ENCODE measurements around the gene KLF16. TPM values are rescaled to one million over a fixed set of nuclear protein-coding genes. Genes with fewer than 3 reads are reported as not detected.
"Not testable (repeated sequence)": the region's sequence is repeated elsewhere in the genome, so short reads cannot be mapped to it uniquely, and the experiment has no call there.

The KLF16 gene
- total RNA-seq, 1 donor from 2014 or later: 6.4 TPM

DNA sequence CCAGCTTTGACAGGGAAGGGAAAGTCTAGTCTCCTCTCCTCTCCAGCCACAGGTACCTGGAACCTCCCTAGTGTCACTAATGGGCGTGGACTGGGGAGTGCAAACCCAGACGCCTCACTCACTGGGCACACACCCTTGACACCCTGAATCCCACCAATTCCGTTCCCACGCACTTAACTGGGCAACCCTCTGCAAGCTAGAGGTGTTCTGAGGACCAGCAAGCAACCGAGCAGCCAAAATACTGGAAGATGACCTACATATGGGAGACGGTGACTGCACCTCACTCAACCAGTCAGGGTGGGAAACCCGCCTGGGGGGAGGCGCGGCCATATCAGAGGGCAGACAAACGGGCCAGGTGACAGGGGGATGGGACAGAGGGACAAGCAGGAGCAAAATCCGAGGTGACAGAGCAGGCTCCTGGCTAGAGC lies 20.9 kb upstream of the KLF16 start:
- H3K4me1 ChIP-seq: peaks cover 59% of the 10 kb centered on the region
- no peak for TF ChIP-seq CTCF (IDR thresholded peaks at IDR 0.05; ENCODE audit: borderline replicate concordance)
- H3K36me3 ChIP-seq: no peaks in the 10 kb centered on the region
- no peaks in the 10 kb centered on the region for H3K27me3 ChIP-seq (ENCODE audit: low read depth)
- peak overlapping the region; percentile 90 for H3K27ac ChIP-seq (replicated peaks)
- H3K9me3 ChIP-seq (replicated peaks): no peaks in the 10 kb centered on the region
- intact Hi-C loops (cut with micrococcal nuclease): no loop called here
- no peak for DNase-seq
- H3K4me3 ChIP-seq: peak overlapping the region; percentile 85

DNA sequence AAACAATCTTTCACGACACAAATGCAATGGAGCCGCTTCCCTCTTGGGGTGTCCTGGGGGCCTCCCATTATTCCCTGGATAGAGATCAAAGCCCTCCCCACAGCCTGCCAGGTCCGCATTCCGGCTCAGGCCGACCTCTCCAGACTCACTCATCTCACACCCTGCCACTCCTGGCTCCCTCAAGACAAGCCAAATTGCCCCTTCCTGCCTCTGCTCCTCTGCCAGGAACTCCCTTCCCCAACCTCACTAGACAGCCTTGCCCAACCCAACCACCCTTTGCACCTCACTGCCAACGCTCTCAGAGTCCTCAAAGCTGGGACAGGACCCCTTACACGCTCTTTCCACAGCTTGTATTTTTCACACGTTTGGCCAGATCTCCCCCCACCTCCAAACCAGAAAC lies 20.4 kb upstream of the KLF16 start:
- H3K9me3 ChIP-seq (replicated peaks): no peaks in the 10 kb centered on the region
- intact Hi-C loops (cut with micrococcal nuclease): no loop called here
- peak overlapping the region; percentile 90 for H3K27ac ChIP-seq (replicated peaks)
- no peaks in the 10 kb centered on the region for H3K27me3 ChIP-seq (ENCODE audit: low read depth)
- peaks cover 60% of the 10 kb centered on the region for H3K4me1 ChIP-seq
- H3K36me3 ChIP-seq: no peaks in the 10 kb centered on the region
- peak overlapping the region; percentile 85 for H3K4me3 ChIP-seq
- no peak for DNase-seq
- TF ChIP-seq CTCF (IDR thresholded peaks at IDR 0.05; ENCODE audit: borderline replicate concordance): no peak

DNA sequence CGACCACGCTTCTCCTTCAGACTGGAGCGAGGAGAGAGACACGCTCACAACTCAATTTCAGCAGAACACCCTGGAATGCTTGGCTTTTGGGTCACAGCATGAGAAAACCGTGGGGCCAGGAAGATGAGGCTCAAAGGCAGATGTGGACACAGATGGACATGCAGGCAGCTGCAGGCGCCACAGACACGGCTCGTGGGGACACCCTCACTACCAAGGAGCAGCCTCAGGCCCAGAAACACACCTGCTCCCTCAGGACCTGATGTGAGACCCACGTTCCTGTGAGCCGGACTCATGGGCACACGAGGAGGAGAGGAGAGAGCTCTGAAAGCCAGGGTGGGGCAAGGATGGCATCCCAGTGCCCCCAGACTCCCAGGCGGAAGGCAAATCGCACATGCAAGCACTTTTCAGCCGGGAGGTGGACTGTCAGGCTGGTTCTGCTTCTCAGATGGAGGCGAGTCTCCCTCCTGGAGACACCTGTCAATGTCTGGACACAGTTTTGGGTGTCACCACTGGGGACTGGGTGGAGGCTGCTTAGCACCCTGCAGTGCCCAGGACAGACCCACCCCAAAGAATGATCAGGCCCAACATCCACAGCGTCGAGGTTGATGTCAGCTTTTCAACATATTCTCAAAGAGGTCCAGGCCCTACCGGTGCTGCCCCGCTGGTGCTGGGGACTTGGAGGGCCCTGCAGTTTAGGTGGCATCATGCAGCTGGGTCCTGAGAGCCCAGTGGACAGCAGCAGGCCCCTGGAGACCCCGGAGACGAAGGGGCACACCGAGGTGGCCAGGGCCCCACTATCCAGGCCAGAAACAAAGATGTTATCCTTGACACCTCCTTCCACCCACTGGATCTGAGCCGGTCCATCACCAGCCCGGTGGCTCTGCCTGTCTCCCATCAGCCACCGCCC lies 19.7 kb upstream of the KLF16 start:
- Histone ChIP-seq H3K27ac (replicated peaks) (peak overlapping the region; percentile 90), H3K27me3 (ENCODE audit: low read depth) (no peaks in the 10 kb centered on the region), H3K4me1 (peaks cover 64% of the 10 kb centered on the region), H3K9me3 (replicated peaks) (no peaks in the 10 kb centered on the region), H3K36me3 (no peaks in the 10 kb centered on the region), H3K4me3 (peak overlapping the region; percentile 85)
- no peak for TF ChIP-seq CTCF (IDR thresholded peaks at IDR 0.05; ENCODE audit: borderline replicate concordance)
- DNase-seq: no peak
- intact Hi-C loops (cut with micrococcal nuclease): no loop called here

DNA sequence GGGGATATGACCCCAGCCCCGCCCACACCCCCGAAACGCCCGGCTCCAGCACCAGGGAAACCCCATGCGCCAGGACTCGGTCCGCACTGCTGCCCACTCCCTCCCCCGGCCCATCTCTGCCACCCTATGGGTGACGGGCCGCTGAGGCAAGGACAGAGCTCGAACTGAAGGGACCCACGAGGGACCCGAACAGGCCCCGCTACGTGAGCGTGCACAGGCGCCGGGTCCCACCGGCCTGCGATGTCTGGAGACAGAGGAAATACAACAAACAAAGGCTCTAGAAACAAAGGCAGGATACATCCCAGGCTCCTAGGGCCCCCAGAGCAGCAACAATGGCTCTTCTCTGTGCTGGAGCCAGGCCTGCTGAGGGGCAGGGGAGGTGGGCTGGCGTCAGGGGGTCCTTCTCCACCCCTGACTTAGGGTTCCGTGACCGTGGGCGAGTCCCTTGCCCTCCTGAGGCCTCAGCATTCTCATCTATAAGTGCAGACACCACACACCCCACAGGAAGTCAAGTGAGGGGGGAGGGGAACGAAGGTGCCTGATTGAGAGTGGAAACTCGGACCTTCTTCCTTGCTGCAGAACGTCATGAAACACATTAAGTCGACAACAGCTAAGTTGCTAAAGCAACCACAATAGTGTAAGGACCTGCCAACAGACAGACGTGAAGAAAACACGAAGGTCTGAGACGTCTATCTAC lies 18.9 kb upstream of the KLF16 start:
- intact Hi-C loops (cut with micrococcal nuclease): no loop called here
- Histone ChIP-seq H3K27me3 (ENCODE audit: low read depth) (no peaks in the 10 kb centered on the region), H3K27ac (replicated peaks) (peak overlapping the region; percentile 90), H3K4me3 (peak overlapping the region; percentile 85), H3K9me3 (replicated peaks) (no peaks in the 10 kb centered on the region), H3K36me3 (no peaks in the 10 kb centered on the region), H3K4me1 (peaks cover 63% of the 10 kb centered on the region)
- no peak for TF ChIP-seq CTCF (IDR thresholded peaks at IDR 0.05; ENCODE audit: borderline replicate concordance)
- DNase-seq: no peak

DNA sequence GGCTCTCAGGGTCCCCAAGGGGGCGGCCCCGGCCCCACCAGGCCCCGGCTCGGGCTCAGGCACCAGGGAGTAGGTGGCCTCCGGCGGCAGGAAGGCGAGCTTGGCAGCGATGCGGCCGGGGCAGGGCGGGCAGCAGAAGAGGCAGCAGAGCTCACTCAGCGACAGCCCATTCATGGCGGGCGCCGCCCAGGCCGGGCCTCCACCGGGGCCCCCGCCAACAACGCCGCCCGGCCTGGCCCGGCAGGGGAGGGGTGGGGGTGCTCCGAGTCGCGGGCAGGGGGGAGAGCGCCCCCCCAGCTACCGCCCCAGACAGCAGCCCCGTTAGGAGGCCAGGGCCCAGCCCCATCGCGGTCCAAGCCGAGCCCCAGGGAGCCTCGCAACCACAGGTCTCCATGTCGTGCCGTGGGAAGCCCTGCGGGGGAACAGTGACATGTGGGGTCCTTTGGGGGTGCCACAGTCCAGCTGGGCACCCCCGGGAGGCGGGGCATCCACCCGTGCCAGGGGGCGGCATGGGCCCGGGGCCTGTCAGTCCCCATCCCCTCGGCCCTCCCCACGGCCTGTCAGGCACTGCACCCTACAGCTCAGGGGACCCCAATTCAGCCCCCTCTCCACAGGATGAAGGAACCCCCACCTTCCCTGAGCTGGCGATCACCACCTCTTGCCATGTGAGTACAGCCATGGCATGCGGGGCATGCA lies 18.2 kb upstream of the KLF16 start:
- H3K27me3 ChIP-seq (ENCODE audit: low read depth); H3K36me3 ChIP-seq; DNase-seq; H3K9me3 ChIP-seq (replicated peaks); intact Hi-C loops (cut with micrococcal nuclease): not testable (repeated sequence)
- peaks cover 60% of the 10 kb centered on the region for H3K4me1 ChIP-seq
- H3K4me3 ChIP-seq: peak overlapping the region; percentile 85
- H3K27ac ChIP-seq (replicated peaks): peak overlapping the region; percentile 90
